Mesendoderm (in vitro differentiated cells): ENCODE measurements around the gene SPZ1. TPM values are rescaled to one million over a fixed set of nuclear protein-coding genes. Genes with fewer than 3 reads are reported as not detected.

Source experiments
- DNase-seq: peaks from one replicate; pipeline ENCODE4 v3.0.0; 2013
- H2AK5ac ChIP-seq: 2 replicates; pipeline ENCODE4 v1.6.1; 2013; ENCODE audit warnings: low read length, inconsistent platforms
- H2BK120ac ChIP-seq: 2 replicates; pipeline ENCODE4 v1.6.1; 2013; ENCODE audit warnings: low read depth, mild to moderate bottlenecking, low read length, moderate library complexity, mixed read lengths
- H2BK15ac ChIP-seq: replicated peaks from 2 replicates; pipeline ENCODE4 v1.6.1; 2013; ENCODE audit warnings: low read depth, mild to moderate bottlenecking, moderate library complexity
- H2BK5ac ChIP-seq: 2 replicates; pipeline ENCODE4 v1.6.1; 2013; ENCODE audit warnings: low read length, inconsistent platforms
- H3K18ac ChIP-seq: 2 replicates; pipeline ENCODE4 v1.6.1; 2013; ENCODE audit warnings: mild to moderate bottlenecking, low read length, mixed read lengths
- H3K23ac ChIP-seq: one replicate; pipeline ENCODE4 v1.6.1; 2013; ENCODE audit warnings: low read length
- H3K27ac ChIP-seq: 2 replicates; pipeline ENCODE4 v1.5.1; 2013; ENCODE audit warnings: low read depth, mild to moderate bottlenecking, inconsistent platforms, low read length, moderate library complexity
- H3K27me3 ChIP-seq: 2 replicates; pipeline ENCODE4 v1.6.1; 2013; ENCODE audit warnings: low read length, control low read depth, mild to moderate bottlenecking, inconsistent platforms; ENCODE audit not compliant: insufficient read depth, poor library complexity
- H3K36me3 ChIP-seq: 2 replicates; pipeline ENCODE4 v1.6.1; 2013; ENCODE audit warnings: low read length, inconsistent platforms; ENCODE audit not compliant: control insufficient read depth, insufficient read depth
- H3K4ac ChIP-seq: one replicate; pipeline ENCODE4 v1.6.1; 2013; ENCODE audit warnings: low read depth, mild to moderate bottlenecking, low read length, moderate library complexity
- H3K4me1 ChIP-seq: 2 replicates; pipeline ENCODE4 v1.6.1; 2013; ENCODE audit warnings: low read depth, low read length, inconsistent platforms; ENCODE audit not compliant: control insufficient read depth
- H3K4me2 ChIP-seq: 2 replicates; pipeline ENCODE4 v1.6.1; 2013; ENCODE audit warnings: low read length
- H3K4me3 ChIP-seq: 2 replicates; pipeline ENCODE4 v1.5.1; 2013; ENCODE audit warnings: mild to moderate bottlenecking, low read length
- H3K56ac ChIP-seq: one replicate; pipeline ENCODE4 v1.6.1; 2013; ENCODE audit warnings: low read length
- H3K79me1 ChIP-seq: 2 replicates; pipeline ENCODE4 v1.6.1; 2013; ENCODE audit warnings: low read length, inconsistent platforms
- H3K79me2 ChIP-seq: 2 replicates; pipeline ENCODE4 v1.6.1; 2013; ENCODE audit warnings: mild to moderate bottlenecking, low read length; ENCODE audit not compliant: control insufficient read depth, insufficient read depth
- H3K9ac ChIP-seq: 2 replicates; pipeline ENCODE4 v1.6.1; 2013; ENCODE audit warnings: low read length, inconsistent platforms
- H4K5ac ChIP-seq: one replicate; pipeline ENCODE4 v1.6.1; 2013; ENCODE audit warnings: low read length
- H4K8ac ChIP-seq: one replicate; pipeline ENCODE4 v1.6.1; 2013; ENCODE audit warnings: low read depth, mild to moderate bottlenecking, control low read depth, low read length, moderate library complexity
- WGBS: extraction: QIAGEN DNeasy Blood & Tissue Kit; methylation state at CpG from one replicate; pipeline ENCODE4 v1.1.7; 2013; ENCODE audit warnings: low lambda C conversion rate, missing lambda C conversion rate; ENCODE audit not compliant: insufficient coverage; ENCODE audit errors: extremely low coverage; 5-methylcytosine and 5-hydroxymethylcytosine counted together
- small RNA-seq: library from polyadenylated mRNA; stranded (forward); fragments of <200 nt; extraction: miRNeasy Mini kit (QIAGEN cat#:217004); gene quantifications from one replicate; pipeline ENCODE3, GENCODE V24; 2013; ENCODE audit not compliant: insufficient read depth

Gene SPZ1

GRCh38 chr5:80370390-80370789 is 50.6 kb downstream of the SPZ1 start:
- no peak overlapping the region for H3K23ac ChIP-seq
- no peaks in the 10 kb centered on the region for H3K79me2 ChIP-seq
- H4K8ac ChIP-seq = no peak overlapping the region
- H4K5ac ChIP-seq = no peak overlapping the region
- H3K4me1 ChIP-seq = no peaks in the 10 kb centered on the region
- H2AK5ac ChIP-seq = no peak overlapping the region
- H2BK120ac ChIP-seq = no peak overlapping the region
- no peak overlapping the region for H3K4ac ChIP-seq
- no peak overlapping the region for H2BK15ac ChIP-seq
- no peak overlapping the region for H3K4me2 ChIP-seq
- H3K56ac ChIP-seq = no peak overlapping the region
- H3K79me1 ChIP-seq = no peaks in the 10 kb centered on the region
- no peak overlapping the region for H3K27ac ChIP-seq
- DNase-seq = no peak
- H2BK5ac ChIP-seq = no peak overlapping the region
- no CpG with 5 or more reads among the region's 1 CpG for WGBS
- H3K27me3 ChIP-seq = no peaks in the 10 kb centered on the region
- no peak overlapping the region for H3K4me3 ChIP-seq
- no peak overlapping the region for H3K18ac ChIP-seq
- no peak overlapping the region for H3K9ac ChIP-seq
- no peaks in the 10 kb centered on the region for H3K36me3 ChIP-seq

Small RNA genes within 50 kb of the gene (small RNA-seq; reads per million reads assigned to genes)
- not detected for gene AC026410.2
- not detected for gene RF00322
- not detected for gene RNU6-211P
